Measurements from ENCODE around the gene STC2.

- TF ChIP-seq CTCF (IDR thresholded peaks at IDR 0.05), result no peak
- no peak for TF ChIP-seq POLR2A (IDR thresholded peaks at IDR 0.05)
Measured at GRCh38 chr5:173342813-173343755, 14.9 kb upstream of the STC2 start.
